ENCODE results near the gene MYO16. TPM values are rescaled to one million over a fixed set of nuclear protein-coding genes. Genes with fewer than 3 reads are reported as not detected.

Gene MYO16
- total RNA-seq, 1 experiment from 2014 or later = not detected

DNA sequence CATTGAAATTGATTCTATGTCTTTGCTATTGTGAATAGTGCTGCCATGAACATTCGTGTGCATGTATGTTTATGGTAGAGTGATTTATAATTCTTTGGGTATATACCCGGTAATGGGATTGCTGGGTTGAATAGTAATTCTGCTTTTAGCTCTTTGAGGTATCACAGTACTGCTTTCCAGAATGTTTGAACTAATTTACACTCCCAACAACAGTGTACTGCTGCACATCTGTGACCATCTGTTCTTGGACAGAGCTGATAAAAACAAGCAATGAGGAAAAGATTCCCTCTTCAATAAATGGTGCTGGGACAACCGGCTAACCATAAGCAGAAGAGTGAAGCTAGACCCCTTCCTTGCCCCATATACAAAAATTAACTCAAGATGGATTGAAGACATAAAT lies 231.0 kb downstream of the MYO16 start:
- no peak for DNase-seq
- no peak overlapping the region for H4K91ac ChIP-seq (ENCODE audit: insufficient read length, low read depth, low read length)
- H4K5ac ChIP-seq (ENCODE audit: insufficient read length, low read depth, low read length) = no peak overlapping the region
- H3K27ac ChIP-seq (ENCODE audit: insufficient read length, low read depth, low read length) = no peak overlapping the region
- Mint-ChIP-seq H3K36me3 (ENCODE audit: insufficient read depth in 1 of 3, low read depth in 3 of 3) (peaks cover 0 to 10% (median 0%) of the 10 kb centered on the region in 3 experiments; a peak in 3 of 7 replicates), H3K4me3 (no peak overlapping the region), H3K4me1 (peaks cover 18 to 24% of the 10 kb centered on the region in 2 experiments), H3K9me3 (peaks cover 0 to 3% of the 10 kb centered on the region in 2 experiments; a peak in 2 of 5 replicates), H3K27me3 (ENCODE audit: low read depth) (no peaks in the 10 kb centered on the region), H3K27ac (no peak overlapping the region)
- no peak overlapping the region for H3K14ac ChIP-seq (ENCODE audit: insufficient read depth, low read length)
- no peak overlapping the region for H3K4ac ChIP-seq (ENCODE audit: low read depth, low read length)
- H3K27me3 ChIP-seq (ENCODE audit: insufficient read depth, low read length) = no peaks in the 10 kb centered on the region
- no peaks in the 10 kb centered on the region for H3K23me2 ChIP-seq (ENCODE audit: insufficient read length, low read depth, low read length, poor library complexity, severe bottlenecking)
- H2BK15ac ChIP-seq (ENCODE audit: low read depth, low read length) = no peak overlapping the region
- no peak overlapping the region for H2BK20ac ChIP-seq (ENCODE audit: low read depth, low read length, poor library complexity, severe bottlenecking)
- H2BK120ac ChIP-seq (ENCODE audit: low read depth, low read length, poor library complexity, severe bottlenecking) = no peak overlapping the region
- WGBS (ENCODE audit: extremely low coverage, insufficient read length, low lambda C conversion rate) = no CpG with 5 or more reads among the region's 3 CpGs
- peaks cover 7% of the 10 kb centered on the region for H3K4me1 ChIP-seq (ENCODE audit: insufficient read depth, low read length)
- H3K4me2 ChIP-seq (ENCODE audit: insufficient read depth, insufficient read length, low read length) = no peak overlapping the region
- TF ChIP-seq, protein P1, sequence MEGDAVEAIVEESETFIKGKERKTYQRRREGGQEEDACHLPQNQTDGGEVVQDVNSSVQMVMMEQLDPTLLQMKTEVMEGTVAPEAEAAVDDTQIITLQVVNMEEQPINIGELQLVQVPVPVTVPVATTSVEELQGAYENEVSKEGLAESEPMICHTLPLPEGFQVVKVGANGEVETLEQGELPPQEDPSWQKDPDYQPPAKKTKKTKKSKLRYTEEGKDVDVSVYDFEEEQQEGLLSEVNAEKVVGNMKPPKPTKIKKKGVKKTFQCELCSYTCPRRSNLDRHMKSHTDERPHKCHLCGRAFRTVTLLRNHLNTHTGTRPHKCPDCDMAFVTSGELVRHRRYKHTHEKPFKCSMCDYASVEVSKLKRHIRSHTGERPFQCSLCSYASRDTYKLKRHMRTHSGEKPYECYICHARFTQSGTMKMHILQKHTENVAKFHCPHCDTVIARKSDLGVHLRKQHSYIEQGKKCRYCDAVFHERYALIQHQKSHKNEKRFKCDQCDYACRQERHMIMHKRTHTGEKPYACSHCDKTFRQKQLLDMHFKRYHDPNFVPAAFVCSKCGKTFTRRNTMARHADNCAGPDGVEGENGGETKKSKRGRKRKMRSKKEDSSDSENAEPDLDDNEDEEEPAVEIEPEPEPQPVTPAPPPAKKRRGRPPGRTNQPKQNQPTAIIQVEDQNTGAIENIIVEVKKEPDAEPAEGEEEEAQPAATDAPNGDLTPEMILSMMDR (conservative IDR thresholded peaks at IDR 0.05) = no peak
- H2BK12ac ChIP-seq (ENCODE audit: insufficient read length, low read depth, low read length) = no peak overlapping the region
- H2AK5ac ChIP-seq (ENCODE audit: insufficient read length, low read length) = no peak overlapping the region
- H2BK5ac ChIP-seq (ENCODE audit: insufficient read length, low read length) = no peak overlapping the region
- H3K79me1 ChIP-seq (ENCODE audit: insufficient read depth, low read depth, low read length, poor library complexity, severe bottlenecking) = no peaks in the 10 kb centered on the region
- no peak overlapping the region for H3T11ph ChIP-seq (ENCODE audit: low read length)
- no peak overlapping the region for H3K23ac ChIP-seq (ENCODE audit: insufficient read length, low read depth, low read length)
- no peak overlapping the region for H3K9ac ChIP-seq (ENCODE audit: extremely low read depth, insufficient read length, low read length)
- no peaks in the 10 kb centered on the region for H4K20me1 ChIP-seq (ENCODE audit: control insufficient read depth, insufficient read depth, insufficient read length)
- no peak overlapping the region for H3K56ac ChIP-seq (ENCODE audit: insufficient read length, low read depth, low read length)
- no peak overlapping the region for H3K18ac ChIP-seq (ENCODE audit: insufficient read length, low read depth, low read length)
- H2AFZ ChIP-seq (ENCODE audit: low read length) = no peak overlapping the region
- H4K8ac ChIP-seq (replicated peaks; ENCODE audit: insufficient read length, low read depth, low read length) = no peak overlapping the region
- H3K79me2 ChIP-seq (ENCODE audit: insufficient read depth, low read length) = no peaks in the 10 kb centered on the region
- no peaks in the 10 kb centered on the region for H3K9me3 ChIP-seq (ENCODE audit: control insufficient read depth, low read depth, low read length)
